Measurements from ENCODE around the gene ELAPOR2.

GRCh38 chr7:87067788-87068187, 8.3 kb upstream of the ELAPOR2 start:
- TF ChIP-seq POLR2A (IDR thresholded peaks at IDR 0.05; ENCODE audit: low read depth, low read length) (no peak), POLR2AphosphoS5 (IDR thresholded peaks at IDR 0.05; ENCODE audit: low read depth, low read length) (no peak), TAF1 (IDR thresholded peaks at IDR 0.05; ENCODE audit: low read depth, low read length) (no peak), SPI1 (IDR thresholded peaks at IDR 0.05; ENCODE audit: low read depth, low read length) (no peak), PAX5 (IDR thresholded peaks at IDR 0.05; ENCODE audit: insufficient read depth, low read length, severe bottlenecking) (no peak)
